Raji (cell line): Measurements from ENCODE around the gene PRKRIP1.

ENCODE experiments used
- POLR2A ChIP-seq: IDR thresholded peaks from 2 replicates; pipeline ENCODE4 v1.6.1; 2011; ENCODE audit warnings: low read depth, low read length, control low read depth; ENCODE audit not compliant: insufficient read depth

Gene PRKRIP1

GRCh38 chr7:102404005-102404861 is 8.1 kb downstream of the PRKRIP1 start:
- no peak for TF ChIP-seq POLR2A

DNA sequence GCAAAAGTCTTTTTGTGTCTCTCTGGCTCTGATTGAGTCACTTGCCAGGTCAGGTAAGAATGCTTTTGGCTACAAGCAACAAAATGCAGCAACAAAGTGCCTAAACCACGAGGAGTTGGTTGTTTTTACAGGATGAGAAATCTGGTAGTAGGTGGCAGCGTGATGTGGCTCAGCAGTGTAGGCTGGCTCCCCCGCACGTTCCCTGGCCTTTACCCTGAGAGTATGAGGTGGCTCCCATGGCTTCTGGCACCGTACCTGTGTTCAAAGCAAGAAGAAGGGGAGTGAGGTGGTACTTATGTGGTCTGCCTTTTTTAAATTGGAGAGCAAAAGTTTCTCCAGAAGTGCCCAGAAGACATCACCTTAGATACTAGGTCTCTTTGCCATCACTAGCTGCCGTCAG is 11.7 kb downstream of the PRKRIP1 start:
- no peak for TF ChIP-seq POLR2A

GRCh38 chr7:102409340-102409739 is 13.2 kb downstream of the PRKRIP1 start:
- no peak for TF ChIP-seq POLR2A

DNA sequence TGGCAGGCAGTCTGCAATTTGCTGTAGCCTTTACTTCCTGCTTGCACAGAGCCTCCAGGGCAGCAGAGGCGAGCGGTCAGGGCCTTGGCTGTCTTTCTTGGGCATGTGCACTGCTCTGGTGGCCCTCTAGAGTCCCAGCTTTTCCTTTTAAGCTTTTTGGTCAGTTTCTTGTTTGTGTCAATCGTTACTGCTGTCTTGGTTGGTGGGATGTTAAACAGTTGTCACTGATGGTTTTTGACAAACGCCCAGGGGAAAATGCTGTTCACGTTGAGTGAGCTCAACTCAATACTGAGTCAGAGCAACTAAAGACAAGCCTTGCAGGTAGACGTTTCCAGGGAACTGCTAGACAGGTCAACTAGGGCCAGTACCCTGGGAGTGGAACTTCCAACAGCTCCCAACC is 14.0 kb downstream of the PRKRIP1 start:
- TF ChIP-seq POLR2A: no peak

GRCh38 chr7:102410918-102411317 is 14.8 kb downstream of the PRKRIP1 start:
- TF ChIP-seq POLR2A: no peak

GRCh38 chr7:102412548-102412947 is 16.4 kb downstream of the PRKRIP1 start:
- TF ChIP-seq POLR2A: no peak

DNA sequence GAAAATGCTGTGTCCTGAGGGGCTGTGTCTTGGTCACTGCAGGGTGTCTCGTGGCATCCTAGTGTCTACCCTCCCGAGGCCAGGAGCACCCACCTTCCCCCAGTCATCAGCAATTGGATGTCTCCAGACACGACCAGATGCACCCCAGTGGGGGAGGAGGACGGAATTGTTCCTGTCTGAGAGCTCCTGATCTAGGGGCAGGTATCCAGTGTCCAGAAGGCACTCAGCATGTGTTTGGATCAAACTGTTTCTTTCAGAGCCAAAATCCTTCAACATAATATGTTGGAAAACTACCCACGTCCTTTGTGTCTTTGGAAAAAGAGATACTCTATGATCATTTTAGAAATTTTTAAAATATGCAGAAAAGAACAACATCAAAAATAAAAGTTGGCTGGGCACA is 16.9 kb downstream of the PRKRIP1 start:
- TF ChIP-seq POLR2A: no peak

DNA sequence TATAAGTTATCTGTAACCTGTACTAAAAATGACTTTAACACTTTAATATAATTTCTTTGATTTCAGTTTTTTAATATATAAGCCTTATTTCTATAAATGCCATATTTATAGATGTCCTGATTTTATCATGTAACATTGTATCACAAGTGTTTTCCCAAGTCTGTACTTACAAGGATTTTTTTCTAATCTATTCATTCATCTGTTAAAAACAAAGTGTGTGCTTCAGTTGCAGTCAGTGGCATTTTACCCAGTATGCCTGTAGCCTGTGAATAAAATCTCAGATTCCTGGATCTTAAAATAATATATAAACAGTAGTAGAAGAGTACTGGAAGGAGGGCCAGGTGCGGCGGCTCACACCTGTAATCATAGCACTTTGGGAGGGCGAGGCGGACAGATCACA is 17.4 kb downstream of the PRKRIP1 start:
- no peak for TF ChIP-seq POLR2A

GRCh38 chr7:102415685-102416225 is 19.6 kb downstream of the PRKRIP1 start:
- TF ChIP-seq POLR2A: peak; percentile 41; the same call in 1 of the 2 replicates

- TF ChIP-seq POLR2A: no peak
Measured at GRCh38 chr7:102416406-102416805, 20.2 kb downstream of the PRKRIP1 start.

- no peak for TF ChIP-seq POLR2A
Measured at GRCh38 chr7:102417105-102417504, 20.9 kb downstream of the PRKRIP1 start.

GRCh38 chr7:102418592-102418991 is 22.4 kb downstream of the PRKRIP1 start:
- TF ChIP-seq POLR2A: no peak

DNA sequence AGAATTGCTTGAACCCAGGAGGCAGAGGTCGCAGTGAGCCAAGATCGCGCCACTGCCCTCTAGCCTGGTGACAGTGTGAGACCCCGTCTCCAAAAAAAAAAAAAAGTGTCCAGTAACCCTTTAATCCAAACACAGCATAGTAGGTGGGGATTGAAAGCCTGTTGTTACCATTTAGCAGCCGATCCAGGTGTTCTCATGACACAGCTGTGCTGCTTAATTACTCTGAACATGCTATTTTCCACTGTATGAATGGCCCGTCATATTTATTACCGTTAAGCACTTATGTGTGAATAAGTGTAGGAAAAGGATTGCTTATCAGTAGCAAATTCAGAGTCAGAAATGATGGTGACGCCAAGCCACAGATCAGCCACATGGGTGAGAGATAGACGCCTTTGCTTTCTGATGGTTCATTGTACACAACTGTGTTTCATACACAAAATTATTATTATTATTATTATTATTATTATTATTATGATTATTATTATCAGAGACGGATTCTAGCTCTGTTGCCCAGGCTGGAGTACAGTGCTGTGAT is 25.6 kb downstream of the PRKRIP1 start:
- TF ChIP-seq POLR2A: no peak

GRCh38 chr7:102424129-102424551 is 28.0 kb downstream of the PRKRIP1 start:
- TF ChIP-seq POLR2A: no peak

DNA sequence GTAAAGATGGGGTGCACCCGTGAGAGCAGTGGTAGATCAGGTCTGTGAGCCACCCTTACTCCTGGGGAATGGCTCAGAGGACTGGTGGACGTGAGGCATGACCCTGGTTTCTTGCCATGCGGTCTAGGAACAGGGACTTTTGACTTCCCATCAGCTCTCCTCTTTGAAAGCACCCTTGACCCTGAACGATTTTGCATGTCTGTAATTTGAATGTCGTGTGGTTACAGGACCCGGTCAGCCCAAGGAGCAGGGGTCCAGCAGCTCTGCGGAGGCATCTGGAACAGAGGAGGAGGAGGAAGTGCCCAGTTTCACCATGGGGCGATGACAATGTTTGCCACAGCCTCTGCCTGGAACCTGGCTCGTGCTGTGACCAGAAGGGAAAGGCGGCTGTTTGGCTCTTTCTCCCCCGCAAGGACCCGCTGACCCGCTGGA is 28.6 kb downstream of the PRKRIP1 start:
- peak; percentile 60 for TF ChIP-seq POLR2A

GRCh38 chr7:102425639-102426267 is 29.6 kb downstream of the PRKRIP1 start:
- peak; percentile 87 for TF ChIP-seq POLR2A
